ENCODE measurements around the gene LYZ. TPM values are rescaled to one million over a fixed set of nuclear protein-coding genes. Genes with fewer than 3 reads are reported as not detected.

Gene LYZ
- total RNA-seq, 2 donors from 2014 or later, result 0.37 TPM; not detected in 1

DNA sequence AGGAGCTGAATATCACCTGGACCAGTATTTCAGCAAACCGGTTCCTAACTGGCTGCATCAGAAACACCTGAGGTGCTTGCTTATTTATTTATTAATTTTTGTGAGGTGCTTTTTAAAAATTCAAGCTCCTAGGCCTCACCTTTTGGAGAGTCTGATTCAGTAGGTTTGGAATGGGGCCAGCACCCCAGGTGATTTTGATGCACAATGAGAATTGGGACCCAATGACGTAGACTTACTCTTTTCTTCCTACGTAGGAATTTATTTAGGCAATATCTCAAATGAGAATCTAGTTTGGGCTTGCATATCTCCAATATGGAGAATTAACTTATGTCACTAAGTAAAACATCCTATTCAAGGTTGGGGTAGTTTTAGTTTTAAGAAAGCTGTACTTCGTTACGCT lies 18.6 kb downstream of the LYZ start:
- ATAC-seq (replicated peaks in 1 of 2), result no peak
- Mint-ChIP-seq H3K9me3 (no peaks in the 10 kb centered on the region), H3K36me3 (ENCODE audit: insufficient read depth in 2 of 2) (peaks cover 5 to 32% of the 10 kb centered on the region in 2 donors), H3K27ac (no peak overlapping the region), H3K4me1 (ENCODE audit: low read depth) (peaks cover 1% of the 10 kb centered on the region), H3K4me3 (no peak overlapping the region), H3K27me3 (ENCODE audit: low read depth) (no peaks in the 10 kb centered on the region)
- DNase-seq, result no peak

DNA sequence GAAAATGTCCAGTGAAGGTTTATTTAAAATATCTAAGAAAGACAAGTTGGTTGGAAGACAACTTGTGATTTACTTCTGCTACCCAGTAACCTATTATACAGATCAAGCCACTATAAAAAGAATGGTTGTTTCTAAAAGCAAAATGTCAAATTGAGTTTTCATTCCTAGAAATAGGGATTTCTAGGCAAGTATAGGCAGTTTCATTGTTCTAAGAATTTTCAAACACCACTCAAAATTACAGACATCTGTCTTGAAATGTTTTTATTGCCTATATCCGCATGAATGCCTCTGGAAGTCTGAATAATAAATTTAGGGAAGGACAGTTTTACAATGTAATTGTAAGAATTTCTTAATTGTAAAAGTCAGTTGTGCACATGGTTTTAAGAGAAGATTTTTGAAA lies 20.0 kb downstream of the LYZ start:
- Mint-ChIP-seq H3K9me3 (no peaks in the 10 kb centered on the region), H3K27ac (no peak overlapping the region), H3K36me3 (ENCODE audit: insufficient read depth in 2 of 2) (peaks cover 8 to 39% of the 10 kb centered on the region in 2 donors), H3K27me3 (ENCODE audit: low read depth) (no peaks in the 10 kb centered on the region), H3K4me1 (ENCODE audit: low read depth) (no peaks in the 10 kb centered on the region), H3K4me3 (no peak overlapping the region)
- no peak for ATAC-seq (replicated peaks in 1 of 2)
- DNase-seq, result no peak

DNA sequence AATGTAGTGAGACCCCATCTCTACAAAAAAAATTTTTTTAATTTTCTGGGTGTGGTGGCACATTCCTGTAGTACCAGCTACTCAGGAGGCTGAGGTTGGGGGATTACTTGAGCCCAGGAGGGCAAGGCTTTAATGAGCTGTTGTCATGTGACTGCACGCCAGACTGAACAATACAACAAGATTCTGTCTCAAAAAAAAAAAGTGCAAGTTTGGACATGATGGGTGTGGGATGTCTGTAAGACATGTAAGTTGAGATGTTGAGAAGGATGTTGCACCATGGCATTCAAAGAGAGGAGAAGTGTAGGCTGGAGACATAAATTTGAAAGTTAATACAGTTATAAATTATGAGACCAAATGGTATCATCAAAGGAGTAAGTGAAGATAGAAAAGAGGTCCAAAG lies 34.9 kb downstream of the LYZ start:
- Mint-ChIP-seq H3K4me3 (no peak overlapping the region), H3K27me3 (ENCODE audit: low read depth) (no peaks in the 10 kb centered on the region), H3K36me3 (ENCODE audit: insufficient read depth in 2 of 2) (peaks cover 4 to 22% of the 10 kb centered on the region in 2 donors), H3K4me1 (ENCODE audit: low read depth) (peaks cover 12% of the 10 kb centered on the region), H3K9me3 (no peaks in the 10 kb centered on the region), H3K27ac (no peak overlapping the region)
- DNase-seq (no peak), ATAC-seq (replicated peaks in 1 of 2) (no peak)

DNA sequence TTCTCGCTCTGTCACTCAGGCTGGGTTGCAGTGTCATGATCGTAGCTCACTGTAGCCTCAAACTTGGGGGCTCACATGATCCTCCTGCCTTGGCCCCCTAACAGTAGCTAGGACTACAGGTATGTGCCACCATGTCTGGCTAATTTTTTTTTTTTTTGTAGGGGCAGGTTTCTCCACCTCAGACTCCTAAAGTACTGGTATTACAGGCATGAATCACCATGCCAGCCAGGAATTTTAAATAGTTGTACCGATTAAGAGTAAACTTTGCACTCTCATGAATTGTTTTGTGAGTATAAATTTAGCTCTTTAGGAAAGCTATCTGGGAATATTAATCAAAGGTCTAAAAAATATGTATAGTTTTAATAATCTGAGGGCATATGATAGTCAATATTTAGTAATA lies 36.9 kb downstream of the LYZ start:
- peaks cover 4 to 16% of the 10 kb centered on the region in 2 donors for H3K36me3 Mint-ChIP-seq (ENCODE audit: insufficient read depth in 2 of 2)
- H3K27me3 Mint-ChIP-seq (ENCODE audit: low read depth), result no peaks in the 10 kb centered on the region
- H3K4me1 Mint-ChIP-seq (ENCODE audit: low read depth), result peaks cover 12% of the 10 kb centered on the region

DNA sequence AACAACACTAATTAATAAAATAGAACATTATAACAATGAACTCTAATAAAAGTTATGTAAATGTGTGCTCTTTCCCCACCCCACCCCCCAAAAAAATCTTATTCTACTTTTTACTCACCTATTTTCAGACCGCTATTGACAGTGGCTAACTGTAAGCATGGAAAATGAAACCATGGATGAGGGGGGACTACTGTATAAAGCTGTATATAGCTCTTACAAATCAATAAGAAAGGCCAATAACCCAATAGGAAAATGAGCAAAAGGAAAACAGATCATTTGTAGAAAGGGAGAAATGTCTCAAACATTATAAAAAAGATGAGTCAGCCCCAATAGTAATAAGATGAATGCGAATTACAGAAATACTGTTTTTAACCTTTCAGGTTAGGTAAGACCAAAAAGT lies 38.7 kb downstream of the LYZ start:
- Mint-ChIP-seq H3K9me3 (no peaks in the 10 kb centered on the region), H3K4me3 (no peak overlapping the region), H3K27me3 (ENCODE audit: low read depth) (no peaks in the 10 kb centered on the region), H3K4me1 (ENCODE audit: low read depth) (peaks cover 12% of the 10 kb centered on the region), H3K36me3 (ENCODE audit: insufficient read depth in 2 of 2) (peaks cover 8 to 24% of the 10 kb centered on the region in 2 donors), H3K27ac (peak overlapping the region; percentile 14)
- ATAC-seq (replicated peaks in 1 of 2) (peak; percentile 40 to 77), DNase-seq (no peak)

More for the DNA sequence above, 36.9 kb downstream of the LYZ start:
- ATAC-seq (replicated peaks in 1 of 2), result no peak
- Mint-ChIP-seq H3K9me3 (no peaks in the 10 kb centered on the region), H3K4me3 (no peak overlapping the region), H3K27ac (no peak overlapping the region)
- DNase-seq, result no peak

DNA sequence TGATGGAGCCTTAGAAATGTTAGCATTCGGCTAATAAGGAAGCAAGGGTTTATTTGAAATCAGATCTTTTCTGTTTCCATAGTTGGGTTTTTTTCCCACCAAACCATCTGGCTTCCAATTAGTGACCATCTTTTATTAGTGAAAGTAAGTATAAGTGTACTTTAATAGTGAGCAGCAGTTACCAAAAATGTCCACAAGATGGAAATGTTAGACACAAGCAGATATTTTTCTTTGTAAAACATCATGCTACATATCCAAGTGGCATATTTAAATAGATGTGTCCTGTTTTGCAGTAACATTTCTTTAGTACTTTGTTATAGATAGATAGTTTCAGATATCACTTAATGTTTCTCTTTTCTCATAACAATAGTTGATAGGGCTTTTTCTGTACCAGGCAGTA lies 40.2 kb downstream of the LYZ start:
- H3K27me3 Mint-ChIP-seq (ENCODE audit: low read depth), result no peaks in the 10 kb centered on the region
- no peak for DNase-seq
- no peaks in the 10 kb centered on the region for H3K9me3 Mint-ChIP-seq
- H3K4me1 Mint-ChIP-seq (ENCODE audit: low read depth), result peaks cover 12% of the 10 kb centered on the region
- peaks cover 6 to 20% of the 10 kb centered on the region in 2 donors for H3K36me3 Mint-ChIP-seq (ENCODE audit: insufficient read depth in 2 of 2)
- no peak for ATAC-seq (replicated peaks in 1 of 2)
- no peak overlapping the region for H3K4me3 Mint-ChIP-seq
- H3K27ac Mint-ChIP-seq, result no peak overlapping the region

DNA sequence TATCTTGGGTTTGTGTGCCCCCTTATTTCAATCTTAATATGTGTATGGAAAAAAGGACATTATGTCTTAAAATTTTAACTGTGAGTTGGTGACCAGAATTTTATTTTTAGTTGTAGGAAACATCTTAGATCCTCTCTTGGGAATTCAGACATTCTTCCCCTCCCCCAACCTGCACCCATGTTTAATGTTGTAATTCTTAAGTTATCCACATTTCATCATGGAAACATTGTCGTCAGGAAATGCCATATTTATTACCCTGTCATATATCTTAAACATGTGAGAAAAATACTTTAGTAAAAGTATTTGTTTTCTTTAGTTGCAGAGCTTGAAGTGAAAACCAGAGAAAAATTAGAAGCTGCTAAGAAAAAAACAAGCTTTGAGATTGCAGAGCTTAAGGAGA lies 41.6 kb downstream of the LYZ start:
- H3K9me3 Mint-ChIP-seq, result no peaks in the 10 kb centered on the region
- no peaks in the 10 kb centered on the region for H3K27me3 Mint-ChIP-seq (ENCODE audit: low read depth)
- no peak for DNase-seq
- H3K27ac Mint-ChIP-seq, result peak overlapping the region; percentile 65
- ATAC-seq (replicated peaks in 1 of 2), result no peak
- H3K36me3 Mint-ChIP-seq (ENCODE audit: insufficient read depth in 2 of 2), result peaks cover 7 to 25% of the 10 kb centered on the region in 2 donors
- peaks cover 8% of the 10 kb centered on the region for H3K4me1 Mint-ChIP-seq (ENCODE audit: low read depth)
- H3K4me3 Mint-ChIP-seq, result no peak overlapping the region

DNA sequence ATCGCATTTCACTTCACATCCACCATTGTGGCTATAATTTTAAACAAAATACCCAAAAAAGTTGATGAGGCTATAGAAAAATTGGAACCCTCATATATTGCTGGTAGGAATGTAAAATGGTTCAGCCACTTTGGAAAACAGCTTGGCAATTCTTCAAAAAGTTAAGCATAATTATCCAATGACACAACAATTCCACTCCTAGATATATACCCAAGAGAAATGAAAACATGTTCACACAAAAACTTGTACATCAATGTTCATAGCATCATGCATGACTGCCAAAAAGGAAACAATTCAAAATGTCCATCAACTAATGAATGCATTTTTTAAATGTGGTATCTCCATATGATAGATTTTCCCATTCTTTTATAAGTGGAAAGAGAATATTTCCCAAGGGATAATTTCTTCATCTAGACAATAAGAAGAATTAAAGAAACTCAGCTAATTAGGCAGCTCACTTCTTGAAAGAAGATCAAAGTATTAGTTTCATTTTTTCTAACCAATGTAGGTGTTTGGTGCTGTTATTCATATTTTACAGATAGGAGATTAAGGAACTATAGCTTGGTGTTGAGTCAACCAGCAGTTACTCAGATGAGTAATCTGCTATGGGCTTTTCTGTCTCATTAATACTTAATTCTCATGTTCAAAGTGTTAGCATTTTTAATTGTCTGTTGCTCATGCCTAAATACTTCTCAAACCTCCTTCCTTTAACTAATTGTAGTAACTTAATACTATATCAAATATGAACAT lies 44.2 kb downstream of the LYZ start:
- Mint-ChIP-seq H3K4me1 (ENCODE audit: low read depth) (no peaks in the 10 kb centered on the region), H3K36me3 (ENCODE audit: insufficient read depth in 2 of 2) (peaks cover 14 to 37% of the 10 kb centered on the region in 2 donors), H3K9me3 (peaks cover 2 to 3% of the 10 kb centered on the region in 2 donors), H3K4me3 (no peak overlapping the region), H3K27ac (no peak overlapping the region), H3K27me3 (ENCODE audit: low read depth) (no peaks in the 10 kb centered on the region)
- ATAC-seq (replicated peaks in 1 of 2) (peak; percentile 44 to 53), DNase-seq (no peak)

DNA sequence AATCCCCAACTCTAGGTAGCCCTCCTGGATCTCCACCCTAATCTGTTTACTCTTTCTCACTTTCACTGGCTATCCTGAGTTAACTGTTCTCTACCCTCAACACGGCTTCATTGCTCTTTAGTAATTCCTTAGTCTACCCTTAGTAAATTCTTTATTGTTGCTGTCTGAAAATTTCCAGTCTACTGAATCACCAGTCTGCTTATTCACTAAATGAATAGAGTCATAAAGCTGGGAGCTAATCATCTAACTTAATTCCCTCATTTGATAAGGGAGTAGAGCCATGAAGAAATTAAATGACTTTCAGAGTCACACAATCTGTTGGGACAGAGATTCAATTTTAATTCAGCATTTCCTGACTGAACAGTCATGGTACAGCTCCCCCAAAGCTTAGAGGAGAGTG lies 47.9 kb downstream of the LYZ start:
- no peaks in the 10 kb centered on the region for H3K4me1 Mint-ChIP-seq (ENCODE audit: low read depth)
- peaks cover 11 to 34% of the 10 kb centered on the region in 2 donors for H3K36me3 Mint-ChIP-seq (ENCODE audit: insufficient read depth in 2 of 2)
- H3K27me3 Mint-ChIP-seq (ENCODE audit: low read depth), result no peaks in the 10 kb centered on the region
- H3K27ac Mint-ChIP-seq, result peak overlapping the region; percentile 7
- DNase-seq, result no peak
- no peak for ATAC-seq (replicated peaks in 1 of 2)
- peaks cover 3 to 5% of the 10 kb centered on the region in 2 donors for H3K9me3 Mint-ChIP-seq
- no peak overlapping the region for H3K4me3 Mint-ChIP-seq

DNA sequence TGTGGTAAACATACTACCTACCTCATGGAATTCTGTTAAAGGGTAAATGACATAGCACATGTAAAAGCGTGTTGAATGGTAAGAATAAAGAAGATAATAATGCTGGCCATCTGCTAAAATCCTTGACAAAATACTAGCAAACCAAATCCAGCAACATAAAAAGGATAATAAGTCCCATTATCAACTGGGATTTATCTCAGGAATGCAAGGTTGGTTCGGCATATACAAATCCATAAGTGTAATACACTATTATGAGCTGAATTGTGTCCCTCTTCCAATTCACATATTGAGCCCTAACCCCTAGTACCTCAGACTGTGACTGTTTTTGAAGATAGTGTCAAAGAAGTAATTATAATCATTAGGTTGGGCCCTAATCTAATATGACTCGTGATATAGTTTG lies 48.8 kb downstream of the LYZ start:
- Mint-ChIP-seq H3K27ac (no peak overlapping the region), H3K9me3 (peaks cover 3 to 5% of the 10 kb centered on the region in 2 donors), H3K36me3 (ENCODE audit: insufficient read depth in 2 of 2) (peaks cover 8 to 26% of the 10 kb centered on the region in 2 donors), H3K4me1 (ENCODE audit: low read depth) (no peaks in the 10 kb centered on the region), H3K4me3 (no peak overlapping the region), H3K27me3 (ENCODE audit: low read depth) (no peaks in the 10 kb centered on the region)
- DNase-seq (no peak), ATAC-seq (replicated peaks in 1 of 2) (no peak)

DNA sequence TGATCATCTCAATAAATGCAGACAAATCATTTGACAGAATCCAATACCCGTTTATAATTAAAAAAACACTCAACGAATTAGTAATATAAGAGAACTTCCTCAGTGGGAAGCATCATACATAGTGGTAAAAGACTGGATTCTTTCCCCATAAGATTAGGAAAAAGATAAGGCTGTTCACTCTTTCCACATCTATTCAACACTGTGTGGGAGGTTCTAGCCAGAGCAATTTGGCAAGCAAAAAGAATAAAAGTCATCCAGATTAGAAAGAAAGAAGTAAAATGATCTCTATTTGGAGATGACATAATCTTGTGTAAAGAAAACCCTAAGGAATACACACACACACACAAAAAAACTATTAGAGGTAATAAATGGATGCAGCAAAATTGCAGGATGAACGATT lies 49.8 kb downstream of the LYZ start:
- DNase-seq, result no peak
- no peak overlapping the region for H3K27ac Mint-ChIP-seq
- no peaks in the 10 kb centered on the region for H3K27me3 Mint-ChIP-seq (ENCODE audit: low read depth)
- peaks cover 8 to 25% of the 10 kb centered on the region in 2 donors for H3K36me3 Mint-ChIP-seq (ENCODE audit: insufficient read depth in 2 of 2)
- no peak overlapping the region for H3K4me3 Mint-ChIP-seq
- no peak for ATAC-seq (replicated peaks in 1 of 2)
- H3K4me1 Mint-ChIP-seq (ENCODE audit: low read depth), result no peaks in the 10 kb centered on the region
- H3K9me3 Mint-ChIP-seq, result peaks cover 3 to 5% of the 10 kb centered on the region in 2 donors

DNA sequence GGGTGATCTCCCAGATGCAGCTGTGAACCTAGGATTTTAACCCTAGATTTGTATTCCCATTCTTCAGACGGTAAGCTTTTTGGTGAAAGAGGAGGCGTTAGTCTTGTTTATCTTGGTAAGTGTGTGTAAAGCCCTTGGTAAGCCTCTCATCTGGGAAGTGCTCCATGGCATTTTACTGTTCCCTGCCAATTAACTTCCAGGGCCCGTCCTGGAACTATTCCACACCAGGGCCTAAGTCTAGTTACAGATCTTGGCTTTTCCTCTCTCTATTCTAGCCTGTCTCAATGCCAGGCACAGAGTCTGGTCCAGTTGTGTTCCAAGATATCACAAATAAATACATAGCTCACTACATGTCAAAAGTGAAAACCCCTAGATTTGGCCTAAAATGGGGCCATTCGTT lies 53.8 kb downstream of the LYZ start:
- ATAC-seq (replicated peaks in 1 of 2), result no peak
- no peak overlapping the region for H3K4me3 Mint-ChIP-seq

More for the DNA sequence above, 53.8 kb downstream of the LYZ start:
- Mint-ChIP-seq H3K27me3 (ENCODE audit: low read depth) (no peaks in the 10 kb centered on the region), H3K9me3 (peaks cover 3 to 4% of the 10 kb centered on the region in 2 donors), H3K36me3 (ENCODE audit: insufficient read depth in 2 of 2) (peaks cover 0 to 9% of the 10 kb centered on the region in 2 donors), H3K27ac (no peak overlapping the region), H3K4me1 (ENCODE audit: low read depth) (no peaks in the 10 kb centered on the region)
- no peak for DNase-seq
